ENCODE measurements around the gene M1AP.
"Not testable (repeated sequence)": the region's sequence is repeated elsewhere in the genome, so short reads cannot be mapped to it uniquely, and the experiment has no call there.

M1AP gene

DNA sequence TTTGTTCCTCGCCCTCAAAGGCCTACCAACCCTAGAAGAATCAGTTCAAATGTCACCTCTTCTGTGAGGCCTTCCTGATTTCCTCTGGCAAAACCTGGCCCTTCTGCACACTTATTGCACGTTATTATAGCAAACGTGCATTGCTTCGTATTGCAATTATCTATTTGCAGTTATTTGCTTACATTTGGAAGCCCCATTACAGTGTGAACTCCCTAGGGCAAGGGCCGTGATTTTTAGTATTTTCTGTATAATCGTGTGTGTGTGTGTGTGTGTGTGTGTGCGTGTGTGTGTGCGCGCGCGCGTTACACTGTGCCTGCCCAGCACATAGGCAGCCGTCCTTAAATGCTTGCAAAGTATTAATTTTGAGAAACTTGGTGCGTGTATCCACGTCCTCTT, 5.5 kb upstream of the M1AP start:
- no peak for DNase-seq (ENCODE audit: low spot score)

DNA sequence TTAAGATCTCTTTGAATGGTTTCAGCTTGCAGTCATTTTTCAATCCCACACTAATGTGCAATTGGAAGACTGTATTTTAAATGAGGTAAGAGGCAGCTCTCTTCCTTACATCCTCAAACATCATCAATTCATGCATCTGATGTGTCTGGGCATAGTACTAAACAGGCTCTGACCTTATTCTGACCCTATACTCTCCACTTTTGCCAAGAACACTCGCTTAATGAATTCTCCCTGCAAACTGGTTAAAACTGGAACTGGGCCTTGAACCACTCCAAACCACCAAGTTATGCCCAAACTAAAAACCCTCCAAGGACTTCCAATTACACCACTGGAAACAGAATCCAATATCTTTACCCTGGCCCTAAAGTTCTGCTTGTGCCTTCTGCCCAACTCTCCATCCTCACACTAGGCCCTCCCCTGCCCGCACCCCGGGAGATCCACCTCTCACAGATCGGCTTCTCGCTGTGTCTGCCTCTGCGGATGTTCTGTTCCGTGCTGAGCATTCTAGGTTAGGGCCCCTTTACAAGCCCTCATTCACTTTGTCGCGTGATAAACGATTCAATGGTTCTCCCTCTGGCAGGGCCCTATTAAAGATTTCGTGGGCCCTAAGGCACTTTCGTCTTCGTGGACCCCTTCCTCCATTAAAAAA, 1.2 kb downstream of the M1AP start:
- DNase-seq (ENCODE audit: low spot score) = no peak

DNA sequence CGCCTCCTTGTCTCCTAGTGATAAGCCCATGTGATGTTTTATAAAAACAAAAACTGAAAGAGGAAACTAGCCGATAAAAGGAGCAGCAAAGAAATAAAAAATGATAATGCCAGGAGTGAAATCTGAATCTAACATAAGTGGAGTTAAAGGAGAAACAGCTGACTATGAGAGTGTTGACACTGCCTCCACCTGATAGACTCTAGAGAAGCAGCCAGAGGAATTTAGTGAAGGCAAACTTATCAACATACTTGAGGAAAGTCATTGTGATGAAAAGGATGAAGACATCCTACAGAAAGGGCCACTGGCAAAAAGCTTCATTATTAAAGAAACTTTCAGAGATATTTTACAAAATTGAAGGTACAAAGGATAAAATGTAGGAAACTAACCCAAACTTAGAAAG, 1.9 kb downstream of the M1AP start:
- no peak for DNase-seq (ENCODE audit: low spot score)

DNA sequence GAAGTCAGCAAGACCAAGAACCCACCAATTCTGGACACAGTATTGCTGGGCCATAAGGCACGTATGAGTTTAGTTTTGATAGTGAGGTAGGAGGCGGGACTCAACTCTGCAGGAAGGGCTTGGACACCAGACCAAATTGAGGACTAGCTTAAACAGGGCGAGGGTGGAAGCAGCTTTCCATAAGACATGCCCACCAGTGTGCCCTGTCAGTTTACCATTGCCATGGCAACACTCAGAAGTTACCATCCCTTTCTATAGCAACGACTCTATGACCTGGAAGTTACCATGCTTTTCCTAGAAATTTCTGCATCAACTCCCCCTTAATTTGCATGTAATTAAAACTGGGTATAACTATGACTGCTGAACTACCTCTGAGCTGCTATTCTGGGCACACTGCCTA, 2.8 kb downstream of the M1AP start:
- no peak for DNase-seq (ENCODE audit: low spot score)

DNA sequence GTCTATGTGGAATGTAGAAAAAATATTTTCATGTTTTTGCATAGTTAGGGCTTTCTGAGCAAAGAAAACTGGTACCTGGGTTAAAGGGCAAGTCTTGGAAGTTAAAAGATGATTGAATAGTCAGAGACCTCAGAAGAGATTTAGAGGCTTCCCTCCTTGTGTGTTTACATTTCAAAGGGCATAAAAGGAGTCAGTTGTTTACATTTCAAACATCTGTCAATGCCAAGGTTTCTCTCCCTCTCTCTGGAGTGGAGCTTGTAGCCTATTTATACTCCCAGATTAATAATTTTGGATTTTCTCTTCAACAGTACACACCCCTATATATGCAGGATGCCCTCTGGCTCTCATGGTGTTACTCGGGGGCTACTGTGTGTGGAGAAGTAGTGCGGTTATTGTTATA, 8.6 kb downstream of the M1AP start:
- DNase-seq (ENCODE audit: low spot score) = no peak

DNA sequence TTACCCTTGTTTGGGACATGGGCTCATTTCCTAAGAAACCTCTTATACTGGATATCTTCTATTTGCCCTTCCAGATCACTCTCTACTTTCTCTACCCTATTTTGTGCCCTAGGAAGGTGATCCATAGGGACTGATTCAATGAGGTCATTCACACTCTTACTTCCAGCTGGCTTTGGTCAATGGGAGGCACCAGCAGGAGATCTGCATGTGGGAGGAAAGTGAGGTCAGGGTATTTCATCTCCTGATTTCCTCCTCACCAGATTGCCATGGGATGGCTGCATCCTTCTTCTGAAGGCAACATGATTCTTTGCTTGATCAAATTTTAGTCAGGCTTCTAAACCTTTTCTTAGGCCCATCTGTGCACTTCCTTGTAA, 15.2 kb downstream of the M1AP start:
- no peak for DNase-seq (ENCODE audit: low spot score)

DNA sequence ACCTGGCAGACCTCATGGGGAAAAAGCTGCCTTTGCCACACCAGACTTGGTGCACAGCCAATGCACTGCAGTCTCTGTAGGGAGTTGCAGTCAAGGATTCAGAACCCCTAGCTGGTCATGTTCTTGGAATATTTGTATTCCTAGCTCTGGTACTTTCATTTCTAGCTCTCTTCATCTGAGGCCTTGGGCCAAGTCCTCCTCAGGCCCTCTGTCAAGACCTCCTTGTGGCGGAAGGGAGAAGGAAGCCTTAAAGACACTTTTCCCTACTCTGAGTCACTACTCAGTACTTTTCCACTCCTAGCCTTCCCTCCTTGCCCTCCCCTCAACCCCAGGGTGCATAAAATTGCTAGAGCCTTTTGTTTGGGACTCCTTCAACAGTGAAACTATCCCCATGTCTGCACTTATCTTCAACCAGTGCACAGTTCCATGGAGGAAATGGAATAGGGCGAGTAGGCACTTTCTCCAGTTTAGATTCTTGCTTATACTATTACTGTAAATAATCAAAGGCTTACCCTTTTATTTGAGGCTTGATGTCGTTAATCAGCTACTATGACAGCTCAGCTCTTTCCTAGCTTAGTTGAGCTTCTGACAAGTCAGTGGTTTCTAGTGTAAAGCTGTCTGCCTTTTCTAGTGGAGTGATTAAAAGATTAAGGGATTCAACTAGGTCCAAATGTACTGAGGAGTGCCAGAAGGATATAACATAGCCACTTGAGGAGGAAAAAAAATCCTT, 15.8 kb downstream of the M1AP start:
- DNase-seq (ENCODE audit: low spot score) = no peak

DNA sequence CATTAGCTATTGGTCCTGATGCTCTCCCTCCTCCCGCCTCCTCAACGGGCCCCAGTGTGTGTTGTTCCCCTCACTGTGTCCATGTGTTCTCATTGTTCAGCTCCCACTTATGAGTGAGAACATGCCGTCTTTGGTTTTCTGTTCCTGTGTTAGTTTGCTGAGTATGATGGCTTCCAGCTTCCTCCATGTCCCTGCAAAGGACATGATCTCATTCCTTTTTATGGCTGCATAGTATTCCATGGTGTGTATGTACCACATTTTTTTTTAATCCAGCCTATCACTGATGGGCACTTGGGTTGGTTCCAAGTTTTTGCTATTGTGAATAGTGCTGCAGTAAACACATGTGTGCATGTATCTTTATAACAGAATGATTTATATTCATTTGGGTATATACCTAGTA, 17.7 kb downstream of the M1AP start:
- not testable (repeated sequence) for DNase-seq (ENCODE audit: low spot score)

DNA sequence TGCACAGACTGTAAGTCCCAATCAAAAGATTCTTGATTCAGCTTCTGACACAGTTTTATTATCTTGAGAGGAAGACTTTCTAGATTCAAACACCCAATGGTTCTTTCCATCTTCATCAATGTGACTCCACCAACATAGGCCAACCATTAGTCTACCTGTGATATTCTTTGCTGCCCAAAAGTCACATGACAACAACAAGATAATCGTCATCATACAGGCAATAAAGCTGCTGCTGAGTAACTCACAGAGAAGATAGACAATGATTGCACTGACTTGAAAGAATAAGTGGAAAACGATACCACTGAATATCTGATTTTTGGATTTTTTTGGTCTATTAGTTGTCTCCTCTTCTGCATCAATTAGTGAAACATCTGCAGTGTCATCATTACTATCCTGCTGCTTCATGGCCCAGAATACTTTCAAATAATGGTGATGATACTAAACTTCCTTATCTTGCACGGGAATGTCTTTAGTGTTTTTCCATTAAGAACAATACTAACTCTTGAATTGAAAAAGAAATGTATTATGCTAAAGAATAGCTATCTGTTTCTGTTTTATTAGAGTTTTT, 19.5 kb downstream of the M1AP start:
- no peak for DNase-seq (ENCODE audit: low spot score)

DNA sequence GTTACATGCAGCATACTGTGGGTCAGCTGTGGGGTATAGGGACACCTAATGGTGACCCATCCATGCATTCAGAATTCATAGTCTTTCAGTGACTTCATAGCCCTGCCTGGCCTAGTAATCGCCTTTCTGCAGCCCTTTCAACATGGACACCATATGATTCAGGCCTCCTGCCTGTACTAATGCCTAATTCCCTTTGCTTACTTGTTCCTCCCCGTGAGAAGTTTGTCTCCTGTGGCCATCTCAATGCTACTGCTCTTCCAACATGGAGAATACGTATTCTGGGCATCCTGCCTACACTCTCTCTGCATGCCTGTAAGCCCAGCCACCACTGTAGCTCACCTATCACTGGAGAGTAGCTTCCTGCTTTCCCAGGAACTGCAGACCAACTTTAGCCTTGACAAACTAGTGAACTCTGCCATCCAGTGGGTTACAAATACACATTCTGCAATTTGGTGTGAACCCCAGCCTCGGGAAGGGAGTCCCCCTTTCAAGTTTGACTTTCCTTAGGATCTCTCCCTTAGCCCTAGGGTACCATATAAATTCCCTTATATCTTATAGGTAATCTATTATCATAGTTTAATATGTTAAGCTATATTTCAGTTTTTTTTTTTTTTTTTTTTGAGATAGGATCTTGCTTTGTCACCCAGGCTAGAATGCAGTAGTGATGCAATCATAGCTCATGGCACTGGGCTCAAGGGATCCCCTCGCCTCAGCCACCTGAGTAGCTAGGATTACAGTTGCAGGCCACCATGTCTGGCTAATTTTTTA, 22.3 kb downstream of the M1AP start:
- DNase-seq (ENCODE audit: low spot score) = no peak

DNA sequence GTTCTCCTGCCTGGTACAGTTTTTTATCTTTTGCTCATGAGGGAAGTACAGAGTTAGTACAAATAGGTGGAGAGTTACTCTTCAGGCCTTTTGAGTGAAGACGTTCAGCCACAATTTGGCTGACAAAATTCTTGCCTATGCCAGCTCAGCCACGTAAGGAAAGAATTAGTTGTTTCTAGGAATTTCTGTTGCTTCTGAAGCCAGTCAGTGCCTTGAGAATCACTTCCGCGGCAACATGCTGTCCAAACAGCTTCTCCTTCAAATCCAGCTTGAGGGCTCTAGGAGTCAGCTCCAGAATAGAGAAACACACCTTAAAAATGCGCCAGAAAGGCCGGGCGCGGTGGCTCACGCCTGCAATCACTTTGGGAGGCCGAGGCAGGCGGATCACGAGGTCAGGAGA, 27.5 kb downstream of the M1AP start:
- no peak for DNase-seq (ENCODE audit: low spot score)

DNA sequence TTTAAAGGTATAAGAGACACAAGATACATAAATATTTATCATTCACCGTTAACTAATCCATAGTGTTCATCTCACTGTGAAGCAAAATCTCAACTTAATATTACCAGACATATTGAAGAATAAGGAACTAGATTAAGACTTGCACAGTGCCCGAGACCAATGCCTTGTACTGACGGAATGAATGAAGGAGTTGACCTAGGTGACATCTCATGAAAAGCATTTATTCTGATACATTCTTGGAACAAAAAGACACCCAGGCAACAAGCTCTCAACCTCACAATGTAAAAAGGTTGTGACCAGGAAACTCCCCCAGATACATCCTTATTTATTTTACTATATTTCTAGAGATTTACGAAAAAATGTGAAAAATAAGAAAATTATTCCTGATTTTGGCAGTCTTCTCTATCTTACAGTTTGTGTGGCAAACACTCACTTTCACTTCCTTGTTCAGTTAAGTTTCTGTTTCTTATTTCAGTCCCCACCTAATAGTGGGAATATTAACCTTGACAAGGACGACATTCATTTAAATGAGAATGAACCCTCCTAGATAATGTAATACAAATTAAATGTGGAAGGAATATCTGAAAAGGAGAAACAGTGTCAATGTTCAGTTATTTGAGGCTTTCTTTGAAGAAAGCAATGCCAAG, 28.4 kb downstream of the M1AP start:
- no peak for DNase-seq (ENCODE audit: low spot score)

DNA sequence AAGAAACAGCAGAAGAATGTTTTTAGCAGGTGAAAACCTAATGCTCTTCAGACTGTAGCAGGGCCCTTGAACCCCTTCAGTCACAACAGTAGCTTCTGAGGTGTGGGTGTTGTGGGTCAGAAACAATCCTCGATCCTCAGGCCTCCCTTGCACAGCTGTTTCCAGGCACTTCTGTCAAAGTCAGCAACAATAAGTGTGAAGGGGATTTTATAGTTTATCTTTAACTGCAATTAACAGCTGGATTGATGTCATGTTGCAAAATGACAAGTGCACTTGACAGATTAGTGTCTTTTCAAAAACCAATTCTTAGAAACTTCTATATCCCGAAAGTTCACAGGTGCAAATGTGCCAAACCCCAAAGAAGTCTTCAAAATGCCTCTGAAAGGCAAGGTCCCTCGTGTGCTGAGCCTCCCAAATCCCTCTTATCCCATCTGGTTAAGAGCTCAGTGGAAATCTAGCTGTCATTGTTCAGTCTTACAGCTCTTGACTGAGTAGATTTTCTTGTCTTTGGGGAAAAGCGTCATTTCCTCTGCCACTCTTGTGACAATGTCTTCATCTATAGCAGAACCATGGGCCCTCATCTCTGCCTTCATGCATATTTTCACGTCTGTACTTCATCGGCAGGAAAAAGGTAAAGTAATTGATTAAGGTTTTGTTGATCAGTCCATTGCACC, 29.6 kb downstream of the M1AP start:
- DNase-seq (ENCODE audit: low spot score) = no peak

DNA sequence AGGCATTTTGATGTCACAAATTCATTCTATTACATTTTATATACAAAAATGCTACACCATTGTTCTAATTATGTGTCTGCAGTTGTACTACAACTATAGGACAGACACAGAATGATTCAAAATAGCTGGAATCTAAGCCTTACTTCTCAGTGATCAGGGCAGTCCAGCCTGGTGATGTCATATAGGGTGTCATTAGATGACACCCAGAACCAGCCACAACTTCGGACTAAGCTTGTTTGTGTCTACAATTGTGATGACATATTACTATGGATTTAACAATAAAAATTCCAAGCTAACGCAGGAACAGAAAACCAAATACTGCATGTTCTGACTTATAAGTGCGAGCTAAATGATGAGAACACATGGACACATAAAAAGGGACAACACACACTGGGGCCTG, 31.0 kb downstream of the M1AP start:
- DNase-seq (ENCODE audit: low spot score) = no peak

DNA sequence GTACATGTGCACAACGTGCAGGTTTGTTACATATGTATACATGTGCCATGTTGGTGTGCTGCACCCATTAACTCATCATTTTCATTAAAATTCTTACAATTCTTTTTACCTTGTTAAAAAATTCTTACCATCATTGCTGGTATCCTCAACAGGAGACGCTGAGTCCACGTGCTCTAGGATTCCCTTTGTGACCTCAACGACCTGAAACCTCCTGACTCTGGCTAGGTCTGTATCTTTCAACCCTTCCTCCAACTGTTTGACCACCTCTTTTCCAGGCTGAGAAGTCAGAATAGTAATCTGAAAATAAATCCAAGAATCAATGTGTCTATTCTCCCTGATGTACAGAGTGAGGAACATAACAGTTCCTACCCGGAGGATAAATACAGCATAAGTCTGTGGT, 41.2 kb downstream of the M1AP start:
- no peak for DNase-seq (ENCODE audit: low spot score)

DNA sequence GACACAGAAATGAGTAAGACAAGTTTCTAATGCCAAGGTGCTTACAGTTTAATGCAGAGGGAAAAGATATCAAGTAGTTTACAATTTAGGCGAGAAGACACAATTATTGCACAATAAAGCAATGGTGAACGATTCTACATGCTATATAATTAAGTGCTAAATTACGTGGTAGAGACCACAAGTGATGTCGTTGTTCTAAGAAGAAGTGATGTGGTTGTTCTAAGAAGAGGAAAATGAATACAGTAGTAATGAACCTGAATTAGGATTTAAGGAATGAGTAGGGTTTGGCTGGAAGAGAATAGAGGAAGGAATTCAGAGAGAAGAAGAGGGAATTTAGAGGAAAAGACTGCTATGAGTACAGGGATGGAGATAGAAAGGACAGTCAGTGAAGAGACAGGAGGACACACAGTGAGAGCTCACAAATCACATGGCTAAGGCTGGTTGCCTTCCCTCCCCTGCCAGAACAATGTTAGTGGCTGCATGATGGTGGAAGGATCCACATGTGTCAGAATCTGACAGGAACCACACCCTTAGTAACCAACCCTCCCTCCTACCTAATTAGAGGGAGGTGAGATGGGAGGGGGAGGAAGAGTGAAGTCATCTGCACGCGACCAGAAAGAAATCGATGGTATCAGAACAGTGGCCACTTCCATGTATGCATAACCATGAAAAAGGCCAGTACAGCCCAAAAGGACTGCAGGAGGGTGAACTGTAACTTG, 44.7 kb downstream of the M1AP start:
- DNase-seq (ENCODE audit: low spot score) = no peak

DNA sequence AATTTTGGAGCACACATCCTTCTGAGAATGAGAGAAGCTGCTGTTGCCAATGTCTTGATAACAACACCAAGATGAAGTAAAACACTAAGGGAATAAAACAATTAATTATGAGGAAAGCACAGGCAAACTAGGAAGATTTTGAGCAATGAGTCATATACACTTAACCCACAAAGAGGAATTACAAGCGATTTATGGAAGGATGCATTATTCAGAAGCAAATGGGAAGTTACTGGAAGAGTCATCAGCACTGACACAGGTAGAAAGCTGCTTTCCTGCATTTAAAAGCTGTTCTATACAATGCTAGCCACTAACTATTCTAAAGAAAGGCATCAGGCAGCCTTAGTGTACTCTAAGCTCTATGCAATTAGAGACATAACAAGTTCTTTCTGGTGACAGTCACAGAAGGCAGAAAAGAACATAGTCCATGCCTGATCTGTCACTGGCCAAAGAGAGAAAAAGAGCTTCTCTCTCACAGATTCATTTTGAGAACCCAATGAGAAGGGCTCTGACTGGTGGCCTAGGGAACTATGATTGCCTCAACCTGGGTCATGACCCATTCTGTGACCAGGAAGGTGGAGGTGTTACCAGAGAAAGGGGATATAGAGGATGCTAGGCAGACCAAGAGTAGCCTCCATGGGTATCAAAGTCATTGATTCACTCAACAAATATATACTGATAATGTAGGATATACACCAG, 45.4 kb downstream of the M1AP start:
- no peak for DNase-seq (ENCODE audit: low spot score)

DNA sequence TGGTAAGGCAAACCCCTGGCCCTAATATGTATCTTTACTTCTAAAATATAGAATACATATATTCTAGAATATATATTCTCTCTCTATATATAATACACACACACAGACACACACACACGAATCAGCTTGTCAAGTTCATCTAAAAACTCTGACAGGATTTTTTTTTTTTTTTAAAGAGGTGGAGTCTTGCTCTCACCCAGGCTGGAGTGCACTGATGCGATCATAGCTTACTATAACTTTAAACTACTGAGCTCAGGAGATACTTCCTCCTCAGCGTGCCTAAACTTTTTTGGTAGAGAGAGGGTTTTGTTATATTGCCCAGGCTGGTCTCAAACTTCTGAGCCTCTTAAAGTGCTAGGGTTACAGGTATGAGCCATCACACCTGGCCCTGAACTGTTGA, 48.5 kb downstream of the M1AP start:
- no peak for DNase-seq (ENCODE audit: low spot score)

DNA sequence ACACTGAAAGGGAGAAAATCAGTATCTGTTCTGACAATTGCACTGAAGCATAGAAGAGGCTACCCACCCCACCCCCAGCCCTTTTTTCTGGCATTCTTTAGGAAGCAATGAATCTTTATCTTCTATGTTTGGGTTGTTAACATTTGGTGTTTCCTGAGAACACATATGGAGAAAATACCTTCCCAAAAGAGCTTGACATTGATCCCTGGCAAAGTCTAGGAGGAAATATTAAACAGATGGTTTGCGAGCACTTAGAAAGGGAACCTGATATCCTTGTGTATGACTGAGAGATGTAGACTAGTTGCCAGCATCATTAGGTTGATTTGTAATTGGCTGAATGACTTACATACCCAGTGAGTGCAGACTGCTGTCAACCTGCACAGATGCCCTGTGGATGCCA, 50.7 kb downstream of the M1AP start:
- DNase-seq (ENCODE audit: low spot score) = no peak

DNA sequence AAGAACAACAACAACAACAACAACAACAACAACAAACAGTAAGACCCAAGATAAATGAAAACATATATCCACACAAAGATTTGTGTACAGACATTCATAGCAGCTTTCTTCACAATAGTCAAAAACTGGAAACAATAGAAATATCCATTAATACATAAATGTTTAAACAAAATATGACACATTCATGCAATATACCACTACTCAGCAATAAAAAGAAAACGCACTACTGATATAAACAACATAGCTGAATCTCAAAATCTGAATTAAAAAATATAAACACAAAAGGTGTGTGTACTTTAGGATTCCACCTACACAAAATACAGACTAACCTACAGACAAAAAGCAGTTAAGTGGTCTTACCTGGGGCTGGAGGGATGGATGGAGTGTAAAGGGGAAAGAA, 51.5 kb downstream of the M1AP start:
- DNase-seq (ENCODE audit: low spot score) = no peak

All from CD4-positive, alpha-beta T cell treated with Interleukin-6 at 100 ng/mL for 8 hours (primary cell).